Thoracic aorta (tissue), 2 donors: ENCODE results near the gene TKFC. TPM values are rescaled to one million over a fixed set of nuclear protein-coding genes. Genes with fewer than 3 reads are reported as not detected.

Source experiments
- ATAC-seq: fragments of 150-250 bp; one replicate; pipeline ENCODE4 v1.8.0; 2017; ENCODE audit warnings: low read depth; ENCODE audit not compliant: insufficient number of reproducible peaks, low FRiP score
- DNase-seq: peaks from one replicate; pipeline ENCODE4 v3.0.0-alpha.2; 2020; ENCODE audit warnings: low spot score
- H3K27ac ChIP-seq, 2 donors: fragments of 200-600 bp; sonication (generic); 1 replicate in 1 of 2; 2 replicates in 1 of 2; pipeline ENCODE4 v1.5.1; 2016; ENCODE audit warnings: mild to moderate bottlenecking in 2 of 2, moderate library complexity in 2 of 2
- H3K27me3 ChIP-seq: fragments of 200-600 bp; sonication (generic); replicated peaks from 2 replicates; pipeline ENCODE4 v1.6.0; 2016; ENCODE audit warnings: mild to moderate bottlenecking; ENCODE audit not compliant: insufficient read depth
- H3K36me3 ChIP-seq: fragments of 200-600 bp; sonication (generic); one replicate; pipeline ENCODE4 v1.5.1; 2016
- H3K4me1 ChIP-seq, 2 donors: fragments of 200-600 bp; sonication (generic); 1 replicate in 1 of 2; 2 replicates in 1 of 2; pipeline versions ENCODE4 v1.5.1 to v1.6.0; 2016; ENCODE audit warnings: low read depth in 2 of 2, mild to moderate bottlenecking in 1 of 2; ENCODE audit not compliant: control insufficient read depth in 1 of 2
- H3K4me3 ChIP-seq: fragments of 200-600 bp; sonication (generic); 2 replicates; pipeline ENCODE4 v1.5.1; 2016; ENCODE audit warnings: mild to moderate bottlenecking
- H3K9me3 ChIP-seq: fragments of 200-600 bp; sonication (generic); 2 replicates; pipeline ENCODE4 v1.5.1; 2016
- total RNA-seq, 2 donors: library from RNA; depleted of rRNA; stranded (reverse); fragments of >200 nt; gene quantifications; one replicate each; pipeline versions ENCODE4 v1.1.0 to v1.2.3, GENCODE V29; 2016
- TF ChIP-seq, protein P1 (sequence below): fragments of 200-600 bp; sonication (generic); IDR thresholded peaks from one replicate; pipeline ENCODE4 v1.5.1; 2019; ENCODE audit warnings: antibody characterized with exemption

Gene TKFC
- total RNA-seq, 2 donors from 2014 or later, result 22.5 to 29.2 TPM

DNA sequence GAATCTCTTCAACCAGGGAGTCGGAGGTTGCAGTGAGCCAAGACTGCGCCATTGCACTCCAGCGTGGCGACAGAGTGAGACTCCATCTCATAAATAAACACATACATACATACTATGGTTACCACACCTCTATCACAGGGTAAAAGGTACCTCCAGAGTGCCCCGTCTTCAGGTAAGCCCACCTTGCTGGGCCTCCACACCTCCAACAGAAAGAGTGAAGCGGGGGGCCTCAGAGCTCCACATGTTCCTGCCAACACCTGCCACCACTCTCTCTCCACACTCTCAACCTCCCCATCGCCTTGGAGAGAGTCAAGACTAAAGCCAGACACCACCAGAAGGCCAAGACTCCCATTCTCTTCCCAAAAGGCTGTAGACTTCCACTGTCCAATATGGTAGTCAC lies 27.6 kb upstream of the TKFC start:
- no peaks in the 10 kb centered on the region for H3K27me3 ChIP-seq
- H3K36me3 ChIP-seq, result peaks cover 95% of the 10 kb centered on the region
- H3K4me3 ChIP-seq, result no peak overlapping the region
- TF ChIP-seq, protein P1, sequence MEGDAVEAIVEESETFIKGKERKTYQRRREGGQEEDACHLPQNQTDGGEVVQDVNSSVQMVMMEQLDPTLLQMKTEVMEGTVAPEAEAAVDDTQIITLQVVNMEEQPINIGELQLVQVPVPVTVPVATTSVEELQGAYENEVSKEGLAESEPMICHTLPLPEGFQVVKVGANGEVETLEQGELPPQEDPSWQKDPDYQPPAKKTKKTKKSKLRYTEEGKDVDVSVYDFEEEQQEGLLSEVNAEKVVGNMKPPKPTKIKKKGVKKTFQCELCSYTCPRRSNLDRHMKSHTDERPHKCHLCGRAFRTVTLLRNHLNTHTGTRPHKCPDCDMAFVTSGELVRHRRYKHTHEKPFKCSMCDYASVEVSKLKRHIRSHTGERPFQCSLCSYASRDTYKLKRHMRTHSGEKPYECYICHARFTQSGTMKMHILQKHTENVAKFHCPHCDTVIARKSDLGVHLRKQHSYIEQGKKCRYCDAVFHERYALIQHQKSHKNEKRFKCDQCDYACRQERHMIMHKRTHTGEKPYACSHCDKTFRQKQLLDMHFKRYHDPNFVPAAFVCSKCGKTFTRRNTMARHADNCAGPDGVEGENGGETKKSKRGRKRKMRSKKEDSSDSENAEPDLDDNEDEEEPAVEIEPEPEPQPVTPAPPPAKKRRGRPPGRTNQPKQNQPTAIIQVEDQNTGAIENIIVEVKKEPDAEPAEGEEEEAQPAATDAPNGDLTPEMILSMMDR, result no peak
- DNase-seq (no peak), ATAC-seq (no peak)
- no peak overlapping the region for H3K27ac ChIP-seq
- no peaks in the 10 kb centered on the region for H3K4me1 ChIP-seq
- H3K9me3 ChIP-seq, result no peaks in the 10 kb centered on the region

DNA sequence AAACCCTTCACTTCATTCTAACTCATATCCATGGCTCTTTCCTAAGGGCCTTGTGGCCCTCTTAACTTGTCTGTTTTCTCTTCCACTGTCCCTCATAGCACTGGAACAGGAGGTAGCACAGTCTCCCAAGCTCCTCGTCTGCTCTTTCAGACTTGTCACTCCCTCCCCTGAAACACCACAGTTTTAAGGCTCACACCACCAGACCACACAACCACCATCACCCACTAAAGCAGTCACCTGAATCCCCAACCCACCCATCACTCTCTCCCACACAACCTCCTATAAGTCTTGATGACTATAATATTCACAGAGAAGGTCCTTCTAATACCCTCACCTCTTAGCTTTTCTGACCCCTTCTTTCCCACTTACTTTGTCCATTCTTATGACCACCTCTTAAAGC lies 26.8 kb upstream of the TKFC start:
- Histone ChIP-seq H3K4me3 (no peak overlapping the region), H3K27ac (no peak overlapping the region), H3K9me3 (no peaks in the 10 kb centered on the region), H3K4me1 (no peaks in the 10 kb centered on the region), H3K36me3 (peaks cover 95% of the 10 kb centered on the region), H3K27me3 (no peaks in the 10 kb centered on the region)
- DNase-seq, result no peak
- TF ChIP-seq, protein P1, result no peak
- no peak for ATAC-seq

DNA sequence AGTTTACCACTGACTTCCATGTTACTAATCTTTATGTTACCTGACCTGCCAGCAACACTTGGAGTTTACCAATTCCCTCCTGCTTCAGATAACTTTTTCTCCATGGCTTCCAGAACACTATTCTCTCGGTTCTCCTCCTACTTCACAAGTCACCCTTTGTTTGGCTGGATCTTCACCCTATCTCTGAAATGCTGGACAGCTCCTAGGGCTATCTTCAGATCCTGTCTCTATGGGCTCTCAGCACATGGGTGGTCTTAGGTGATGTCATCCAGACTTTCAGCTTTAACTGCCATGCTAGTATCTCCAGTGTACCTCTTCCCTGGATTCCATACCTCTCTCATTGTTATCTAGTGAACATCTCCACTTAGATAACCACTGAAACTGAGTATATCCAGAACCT lies 25.7 kb upstream of the TKFC start:
- DNase-seq, result no peak
- TF ChIP-seq, protein P1, result no peak
- H3K4me1 ChIP-seq, result no peaks in the 10 kb centered on the region
- no peaks in the 10 kb centered on the region for H3K9me3 ChIP-seq
- H3K27ac ChIP-seq, result no peak overlapping the region
- H3K27me3 ChIP-seq, result no peaks in the 10 kb centered on the region
- no peak overlapping the region for H3K4me3 ChIP-seq
- H3K36me3 ChIP-seq, result peaks cover 95% of the 10 kb centered on the region
- ATAC-seq, result no peak

DNA sequence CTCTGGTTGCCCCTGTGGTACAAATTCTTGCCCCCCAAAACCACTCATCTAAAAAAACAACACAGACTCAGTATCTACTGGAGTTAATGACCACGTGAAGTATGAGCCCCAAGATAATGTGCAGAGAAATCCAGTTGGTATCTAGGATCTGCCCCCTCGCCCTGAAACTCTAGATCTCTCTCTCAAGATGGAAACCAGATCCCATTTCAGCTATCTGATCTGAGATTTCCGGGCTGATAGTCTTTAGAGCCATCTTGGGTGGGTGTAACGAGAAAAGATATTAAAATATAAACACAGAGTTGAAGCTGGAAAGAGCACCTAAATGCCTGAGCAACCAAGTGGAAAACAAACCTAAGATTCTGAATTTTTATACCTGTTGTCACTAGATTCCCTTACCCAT lies 23.9 kb upstream of the TKFC start:
- ATAC-seq, result no peak
- Histone ChIP-seq H3K4me1 (no peaks in the 10 kb centered on the region), H3K9me3 (no peaks in the 10 kb centered on the region), H3K27ac (no peak overlapping the region), H3K27me3 (no peaks in the 10 kb centered on the region), H3K4me3 (no peak overlapping the region), H3K36me3 (peaks cover 96% of the 10 kb centered on the region)
- TF ChIP-seq, protein P1, result no peak
- no peak for DNase-seq

DNA sequence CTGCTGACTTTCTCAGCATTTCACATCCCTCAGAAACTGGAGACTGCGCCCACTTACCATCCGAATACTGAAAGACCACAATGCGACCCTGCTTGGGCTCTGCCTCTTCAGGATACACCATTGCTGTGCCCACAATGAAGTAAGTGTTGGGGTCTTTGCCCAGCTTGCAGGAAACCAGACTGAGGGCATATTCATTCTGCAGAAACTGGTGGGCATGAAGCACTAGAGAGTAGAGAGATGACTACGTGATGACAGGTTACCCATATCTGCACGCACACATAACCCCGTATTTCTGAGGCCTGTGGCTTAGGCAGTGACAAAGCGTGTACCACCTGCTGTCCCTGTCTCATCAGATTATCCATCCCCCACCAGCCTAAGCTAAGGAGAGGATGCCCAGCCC lies 23.3 kb upstream of the TKFC start:
- no peaks in the 10 kb centered on the region for H3K9me3 ChIP-seq
- peaks cover 96% of the 10 kb centered on the region for H3K36me3 ChIP-seq
- DNase-seq, result no peak
- H3K27me3 ChIP-seq, result no peaks in the 10 kb centered on the region
- H3K4me3 ChIP-seq, result no peak overlapping the region
- no peaks in the 10 kb centered on the region for H3K4me1 ChIP-seq
- TF ChIP-seq, protein P1, result no peak
- ATAC-seq, result no peak
- H3K27ac ChIP-seq, result no peak overlapping the region
